Tongue (tissue), 2 donors: ENCODE results near the gene ZDHHC7. TPM values are rescaled to one million over a fixed set of nuclear protein-coding genes. Genes with fewer than 3 reads are reported as not detected.
A peak's percentile ranks its signal among the peaks of the same experiment; 100 is the strongest.

Source experiments
- DNase-seq: peaks from one replicate; pipeline ENCODE4 v3.0.0-alpha.2; 2015
- total RNA-seq: library from RNA; depleted of rRNA; stranded (reverse); fragments of >200 nt; gene quantifications from one replicate; pipeline ENCODE4 v1.2.3, GENCODE V29; 2014

The ZDHHC7 gene
- total RNA-seq, 1 donor from 2014 or later = 42.7 TPM

GRCh38 chr16:84993926-84994325, 17.4 kb downstream of the ZDHHC7 start:
- DNase-seq = no peak

DNA sequence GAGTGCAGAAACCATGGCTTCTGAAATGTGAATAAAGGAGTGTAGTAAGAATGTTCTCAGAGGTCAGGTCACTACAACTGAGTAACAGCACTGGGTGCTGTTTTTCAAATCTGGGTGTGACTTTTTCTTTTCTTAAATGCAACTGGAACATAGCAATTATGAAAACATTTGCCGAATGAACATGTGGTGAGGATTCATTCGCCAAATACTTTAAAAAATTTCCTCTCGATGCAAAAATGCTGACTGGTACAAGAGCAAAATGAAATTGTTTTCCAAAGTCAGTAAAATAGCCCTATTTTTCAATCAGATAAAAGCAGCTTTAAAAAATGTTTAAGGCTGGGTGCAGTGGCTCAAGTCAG, 18.6 kb downstream of the ZDHHC7 start:
- no peak for DNase-seq

GRCh38 chr16:84990782-84991181, 20.6 kb downstream of the ZDHHC7 start:
- no peak for DNase-seq

GRCh38 chr16:84989749-84990620, 21.4 kb downstream of the ZDHHC7 start:
- DNase-seq = no peak

DNA sequence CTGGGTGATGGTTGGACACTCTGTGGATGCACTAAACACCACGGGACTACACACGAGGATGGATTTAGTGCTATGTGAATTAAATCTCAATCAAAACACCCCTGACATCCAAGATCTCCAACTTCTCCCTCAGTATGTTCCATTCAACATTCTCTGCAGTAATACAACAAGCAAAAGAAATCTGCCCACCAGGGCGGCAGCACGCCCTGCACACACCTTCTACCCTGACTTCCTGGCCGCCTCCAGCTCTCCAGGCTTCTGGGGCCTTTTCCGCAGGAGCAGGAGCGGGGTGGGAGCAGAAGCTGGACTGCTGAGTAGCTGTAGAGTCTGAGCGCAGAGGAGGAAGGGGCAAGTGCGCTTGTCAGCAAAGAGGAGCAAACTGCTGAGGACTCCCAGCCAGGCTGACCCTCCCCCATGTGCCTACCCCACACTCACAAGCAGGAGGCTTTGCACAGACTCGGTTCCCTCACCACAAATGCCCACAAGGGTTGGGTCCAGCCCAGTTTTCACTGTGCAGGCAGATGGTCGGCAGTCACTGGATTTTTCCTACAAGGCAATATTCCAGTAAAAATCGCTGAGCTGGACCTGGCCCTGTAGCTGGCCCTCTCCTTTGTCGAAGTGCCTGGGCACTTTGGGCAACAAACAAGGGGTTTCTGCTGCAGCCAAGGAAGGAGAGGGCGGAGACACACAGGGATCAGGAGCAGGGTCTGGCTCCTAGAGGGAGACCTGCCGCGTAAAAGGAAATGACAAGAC, 22.8 kb downstream of the ZDHHC7 start:
- no peak for DNase-seq

DNA sequence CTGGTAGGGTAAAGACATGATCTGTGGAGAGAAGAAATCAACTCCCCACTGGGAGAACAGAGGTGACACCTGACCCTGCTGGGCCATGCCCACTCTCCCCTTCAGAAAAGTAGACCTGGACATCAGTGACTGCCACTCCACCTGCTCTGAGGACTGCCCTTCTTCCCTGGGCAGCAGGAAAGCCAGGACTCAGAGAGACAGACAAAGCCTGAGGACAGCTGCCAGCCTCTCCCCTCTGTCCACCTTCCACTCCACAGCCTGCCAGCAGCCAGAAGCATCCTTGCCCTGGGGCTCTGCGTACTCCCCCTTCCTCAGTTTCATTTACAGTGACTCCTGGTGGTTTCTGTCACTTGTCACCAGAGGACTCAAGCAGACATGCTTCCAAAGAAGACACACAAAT, 24.5 kb downstream of the ZDHHC7 start:
- no peak for DNase-seq

DNA sequence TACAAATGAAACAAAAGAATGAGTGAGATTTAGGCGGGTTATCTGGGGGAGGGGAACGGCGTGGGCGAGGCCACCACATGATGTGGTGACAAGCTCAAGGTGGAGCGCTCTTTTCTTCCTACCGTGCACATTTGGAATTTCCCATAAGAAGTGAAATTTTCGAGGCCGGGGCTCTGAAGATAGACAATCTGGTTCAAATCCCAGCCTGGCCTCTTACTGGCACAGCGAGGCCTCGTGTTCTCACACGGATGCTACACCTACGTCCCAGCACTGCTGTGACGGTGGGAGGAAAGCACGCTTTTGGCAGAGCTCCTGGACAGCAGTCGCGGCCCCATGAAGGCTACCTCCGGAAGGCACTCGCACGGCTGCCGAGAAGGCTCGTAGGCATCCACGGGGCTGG, 25.2 kb downstream of the ZDHHC7 start:
- no peak for DNase-seq

GRCh38 chr16:84985079-84986065, 26.0 kb downstream of the ZDHHC7 start:
- no peak for DNase-seq

DNA sequence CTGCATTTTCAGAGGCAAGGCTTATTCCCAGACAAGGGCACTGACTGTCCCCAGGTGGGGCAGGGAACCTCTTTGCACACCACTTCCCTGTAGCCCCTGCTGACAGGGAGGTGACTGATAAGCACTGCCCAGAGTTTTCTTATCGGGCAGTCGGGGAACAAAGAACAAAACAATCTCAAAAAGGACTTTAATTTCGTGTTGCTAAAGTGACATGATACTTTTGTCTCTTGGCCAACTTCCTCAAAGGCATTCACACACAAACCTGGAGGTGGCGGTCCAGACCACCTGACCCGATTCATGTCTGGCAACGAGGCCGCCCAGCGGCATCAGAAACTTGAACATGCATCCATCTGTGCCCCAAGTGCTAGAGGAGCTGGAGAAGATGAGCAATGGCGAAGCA, 28.9 kb downstream of the ZDHHC7 start:
- no peak for DNase-seq

DNA sequence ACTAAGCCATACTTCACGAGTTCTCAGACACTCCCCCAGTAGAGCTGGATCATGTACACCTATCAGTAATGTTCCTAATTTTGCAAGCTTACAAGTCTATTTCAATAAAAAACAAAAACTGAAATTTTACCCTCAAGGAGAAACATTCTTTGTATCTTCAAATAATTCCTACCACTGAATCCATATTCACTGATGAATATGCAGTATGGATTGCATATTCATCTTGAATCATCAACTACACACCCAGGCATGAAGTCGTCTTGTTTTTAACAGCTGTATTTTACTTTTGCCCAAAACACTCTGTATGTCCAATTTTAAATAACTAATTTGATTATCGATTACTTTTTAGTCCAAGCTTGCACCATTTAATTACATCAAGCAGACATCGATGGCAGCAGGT, 31.8 kb downstream of the ZDHHC7 start:
- no peak for DNase-seq

DNA sequence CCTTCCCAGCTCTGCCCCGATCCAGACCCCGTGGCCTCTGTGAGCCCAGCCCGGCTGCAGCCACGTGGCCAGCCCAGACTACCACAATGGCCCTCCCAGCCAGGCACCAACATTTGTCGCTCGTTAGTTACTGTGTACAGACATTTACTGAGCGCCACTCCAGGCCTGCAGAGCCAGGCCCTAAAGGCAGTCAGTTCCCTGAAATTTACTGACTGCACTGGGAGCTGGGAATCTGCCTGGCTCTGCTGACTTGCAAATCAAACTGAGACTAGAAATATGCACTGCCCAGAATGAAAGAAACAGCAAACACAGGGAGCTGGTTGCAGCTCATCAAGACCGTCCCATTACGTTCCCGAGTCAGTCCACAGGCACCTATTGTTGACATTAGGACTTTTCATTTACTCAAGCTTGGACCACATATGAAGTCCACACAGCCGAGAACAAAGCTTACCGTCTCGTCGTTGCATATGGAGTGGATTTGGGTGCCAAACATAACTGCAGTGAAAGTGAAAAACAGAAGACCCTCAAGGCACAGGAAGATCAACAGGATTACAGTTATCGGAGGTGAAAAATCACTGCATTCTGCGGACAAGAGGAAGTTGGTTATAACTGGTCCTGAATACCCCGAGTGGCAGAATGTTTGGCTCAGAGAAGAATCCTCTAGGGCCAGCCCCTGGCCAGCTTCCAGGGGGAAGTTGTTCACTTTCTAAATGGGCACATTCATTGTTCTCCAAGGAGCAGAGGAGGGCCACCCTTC, 34.5 kb downstream of the ZDHHC7 start:
- DNase-seq = peak; percentile 22

GRCh38 chr16:84975522-84975921, 35.8 kb downstream of the ZDHHC7 start:
- DNase-seq = no peak

- no peak for DNase-seq
Observed at GRCh38 chr16:84975066-84975465, 36.3 kb downstream of the ZDHHC7 start.

GRCh38 chr16:84973776-84974523, 37.4 kb downstream of the ZDHHC7 start:
- DNase-seq = no peak

- no peak for DNase-seq
Observed at GRCh38 chr16:84973236-84973635, 38.1 kb downstream of the ZDHHC7 start.

DNA sequence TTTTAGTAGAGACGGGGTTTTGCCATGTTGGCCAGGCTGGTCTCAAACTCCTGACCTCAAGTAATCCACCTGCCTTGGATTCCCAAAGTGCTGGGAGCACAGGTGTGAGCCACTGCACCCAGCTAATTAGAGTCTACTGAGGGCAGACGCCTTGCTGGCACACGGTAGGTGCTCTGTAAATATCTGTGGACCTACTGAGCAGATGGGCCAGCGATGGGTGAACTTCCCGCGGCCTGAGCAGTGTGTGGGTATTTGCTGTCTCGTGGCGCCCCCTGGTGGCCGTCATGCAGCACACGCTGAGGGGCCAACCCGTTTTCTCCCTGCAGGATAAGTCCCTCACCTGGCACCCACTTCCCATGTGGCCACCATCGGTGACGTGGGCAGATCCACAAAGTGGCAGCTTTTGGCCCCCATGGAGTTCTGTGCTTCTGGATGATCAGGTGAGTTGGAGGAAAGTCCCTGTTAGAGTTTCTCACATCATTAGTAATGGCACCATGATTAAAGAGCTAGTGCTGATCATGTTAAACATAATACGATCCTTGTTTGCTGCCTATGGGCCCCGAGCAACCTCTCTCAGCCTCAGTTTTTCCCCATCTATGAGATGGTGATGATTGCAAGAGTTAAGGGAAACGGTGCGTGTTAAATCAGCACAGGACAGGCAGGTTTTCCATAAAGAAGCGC, 40.7 kb downstream of the ZDHHC7 start:
- peak; percentile 87 for DNase-seq

DNA sequence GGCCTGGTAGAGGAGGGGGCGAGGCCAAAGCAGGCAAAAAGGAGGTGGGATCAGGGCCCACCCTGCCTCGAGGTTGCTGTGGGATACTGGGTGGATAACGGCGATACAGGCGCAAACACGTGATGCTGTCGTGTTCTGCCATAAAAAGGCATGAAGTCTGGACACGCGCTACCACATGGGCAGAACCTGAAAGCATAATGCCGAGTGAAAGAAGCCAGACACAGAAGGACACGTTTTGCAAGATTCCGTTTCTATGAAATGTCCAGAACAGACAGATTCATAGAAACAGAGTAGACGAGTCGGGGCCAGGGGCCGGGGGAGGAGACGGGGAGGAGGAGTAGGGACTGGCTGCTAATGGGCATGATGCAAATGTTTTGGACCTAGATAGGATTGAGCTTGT, 43.5 kb downstream of the ZDHHC7 start:
- peak; percentile 31 for DNase-seq

- no peak for DNase-seq
Observed at GRCh38 chr16:84965428-84966415, 45.6 kb downstream of the ZDHHC7 start.
